ENCODE measurements around the gene BSDC1.

GRCh38 chr1:32331549-32331948, 62.7 kb downstream of the BSDC1 start:
- TF ChIP-seq CTCF (IDR thresholded peaks at IDR 0.05) (no peak), POLR2A (IDR thresholded peaks at IDR 0.05) (no peak)
